Measurements from ENCODE around the gene TRMT10C. TPM values are rescaled to one million over a fixed set of nuclear protein-coding genes. Genes with fewer than 3 reads are reported as not detected.

TRMT10C gene
- total and polyA plus RNA-seq, 2 experiments from 2014 or later: 61.9 to 145 TPM

- TF ChIP-seq ZNF462 (CRISPR knock-in tag; IDR thresholded peaks at IDR 0.05): no peak
- TF ChIP-seq EZH2 (IDR thresholded peaks at IDR 0.05; ENCODE audit: low read depth, unreplicated experiment): no peak
- TF ChIP-seq NANOG (IDR thresholded peaks at IDR 0.05; ENCODE audit: borderline replicate concordance): no peak
- no peak for TF ChIP-seq EZH2phosphoT487 (IDR thresholded peaks at IDR 0.05; ENCODE audit: unreplicated experiment)
Observed at GRCh38 chr3:101588616-101589015, 26.9 kb downstream of the TRMT10C start (continued).

- no peak overlapping the region for H3K4me3 Mint-ChIP-seq
- H3K79me2 ChIP-seq (replicated peaks; ENCODE audit: insufficient read depth): peaks cover 18% of the 10 kb centered on the region
- H2AFZ ChIP-seq: no peak overlapping the region
- H3K27ac Mint-ChIP-seq: no peak overlapping the region
- H3K27ac ChIP-seq (ENCODE audit: low read depth): no peak overlapping the region
- H3K9me3 Mint-ChIP-seq: no peaks in the 10 kb centered on the region
- peaks cover 28% of the 10 kb centered on the region for H3K36me3 ChIP-seq (ENCODE audit: insufficient read depth)
- H4K20me1 ChIP-seq (replicated peaks; ENCODE audit: insufficient read depth): peaks cover 21% of the 10 kb centered on the region
- H3K9me2 ChIP-seq (ENCODE audit: insufficient read depth): no peaks in the 10 kb centered on the region
- H3K36me3 Mint-ChIP-seq (ENCODE audit: low read depth): peaks cover 66% of the 10 kb centered on the region
- H3K4me2 ChIP-seq: no peak overlapping the region
- H3K4me1 ChIP-seq (ENCODE audit: insufficient read depth): no peaks in the 10 kb centered on the region
- no peaks in the 10 kb centered on the region for H3K27me3 Mint-ChIP-seq (ENCODE audit: insufficient read depth, low read depth, poor library complexity)
- H3F3A ChIP-seq (replicated peaks; ENCODE audit: low read depth): 0 out of 2 replicates have a peak, but pooled peaks cover 2% of the 10 kb centered on the region
- DNase-seq (ENCODE audit: low spot score): no peak
- no peak overlapping the region for H3K4me3 ChIP-seq
- TF ChIP-seq ZNF462 (CRISPR knock-in tag; IDR thresholded peaks at IDR 0.05) (no peak), EZH2 (IDR thresholded peaks at IDR 0.05; ENCODE audit: low read depth, unreplicated experiment) (no peak)
- ATAC-seq: no peak
- H3K27me3 ChIP-seq (ENCODE audit: insufficient read depth): no peaks in the 10 kb centered on the region
- H3K4me1 Mint-ChIP-seq: no peaks in the 10 kb centered on the region
Observed at GRCh38 chr3:101591071-101591470, 29.4 kb downstream of the TRMT10C start.
